Measurements from ENCODE around the gene MAPKAPK5.

DNA sequence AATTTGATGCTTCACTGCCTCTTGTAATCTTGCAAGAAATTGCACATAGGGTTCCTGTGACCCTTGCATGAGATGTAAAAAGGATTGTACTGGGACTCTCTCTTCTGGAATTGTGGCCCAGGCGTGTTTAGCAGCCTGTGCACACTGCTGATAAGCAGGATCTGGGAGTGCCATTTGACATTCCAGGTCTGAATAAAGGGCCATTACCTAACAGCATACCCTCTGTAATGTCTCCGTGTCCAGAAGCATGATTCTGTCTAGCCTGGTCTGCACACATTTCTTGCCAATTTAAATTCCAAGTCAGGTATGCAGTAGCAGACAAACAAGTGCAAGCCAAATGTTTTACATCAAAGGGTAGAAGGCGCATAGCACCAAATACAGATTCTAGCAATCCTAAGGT is 18.1 kb upstream of the MAPKAPK5 start:
- TF ChIP-seq, protein P1, sequence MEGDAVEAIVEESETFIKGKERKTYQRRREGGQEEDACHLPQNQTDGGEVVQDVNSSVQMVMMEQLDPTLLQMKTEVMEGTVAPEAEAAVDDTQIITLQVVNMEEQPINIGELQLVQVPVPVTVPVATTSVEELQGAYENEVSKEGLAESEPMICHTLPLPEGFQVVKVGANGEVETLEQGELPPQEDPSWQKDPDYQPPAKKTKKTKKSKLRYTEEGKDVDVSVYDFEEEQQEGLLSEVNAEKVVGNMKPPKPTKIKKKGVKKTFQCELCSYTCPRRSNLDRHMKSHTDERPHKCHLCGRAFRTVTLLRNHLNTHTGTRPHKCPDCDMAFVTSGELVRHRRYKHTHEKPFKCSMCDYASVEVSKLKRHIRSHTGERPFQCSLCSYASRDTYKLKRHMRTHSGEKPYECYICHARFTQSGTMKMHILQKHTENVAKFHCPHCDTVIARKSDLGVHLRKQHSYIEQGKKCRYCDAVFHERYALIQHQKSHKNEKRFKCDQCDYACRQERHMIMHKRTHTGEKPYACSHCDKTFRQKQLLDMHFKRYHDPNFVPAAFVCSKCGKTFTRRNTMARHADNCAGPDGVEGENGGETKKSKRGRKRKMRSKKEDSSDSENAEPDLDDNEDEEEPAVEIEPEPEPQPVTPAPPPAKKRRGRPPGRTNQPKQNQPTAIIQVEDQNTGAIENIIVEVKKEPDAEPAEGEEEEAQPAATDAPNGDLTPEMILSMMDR (IDR thresholded peaks at IDR 0.05; ENCODE audit: low read length) = no peak
- TF ChIP-seq EZH2 (IDR thresholded peaks at IDR 0.05; ENCODE audit: borderline replicate concordance, low read length) = no peak
